NK-92 (cell line): Measurements from ENCODE around the gene DPEP3.
"Not testable (repeated sequence)": the region's sequence is repeated elsewhere in the genome, so short reads cannot be mapped to it uniquely, and the experiment has no call there.

Experiments used
- DNase-seq: peaks from one replicate; lab custom pipeline; 2025; ENCODE audit not compliant: unreplicated experiment; lab: John Stamatoyannopoulos, UW

The DPEP3 gene

DNA sequence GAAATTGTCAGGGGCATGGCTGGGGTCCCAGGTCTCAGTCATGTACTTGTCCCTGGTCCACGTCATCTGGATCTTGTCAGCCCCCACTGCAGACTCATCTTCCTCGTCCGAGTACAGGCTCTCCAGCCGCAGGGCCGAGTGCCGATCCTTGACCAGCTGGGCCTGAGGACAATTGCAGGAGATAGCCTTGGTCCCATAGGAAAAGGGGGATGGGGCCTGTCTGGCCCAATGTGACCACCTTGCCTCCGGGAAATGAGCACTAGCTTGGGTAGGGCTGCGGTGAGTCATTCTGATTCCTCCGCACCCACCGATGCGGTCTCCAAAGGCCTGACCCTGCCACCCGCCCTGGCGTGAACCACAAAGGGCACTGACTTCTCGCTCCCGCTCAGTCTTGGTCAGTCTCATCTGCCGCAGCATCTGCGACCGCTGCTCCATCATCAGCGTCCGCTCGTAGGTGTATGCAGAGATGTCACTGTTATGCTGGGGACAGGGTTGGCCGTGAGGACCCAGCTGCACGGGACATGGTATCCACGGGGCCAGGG lies 34.8 kb downstream of the DPEP3 start:
- no peak for DNase-seq

DNA sequence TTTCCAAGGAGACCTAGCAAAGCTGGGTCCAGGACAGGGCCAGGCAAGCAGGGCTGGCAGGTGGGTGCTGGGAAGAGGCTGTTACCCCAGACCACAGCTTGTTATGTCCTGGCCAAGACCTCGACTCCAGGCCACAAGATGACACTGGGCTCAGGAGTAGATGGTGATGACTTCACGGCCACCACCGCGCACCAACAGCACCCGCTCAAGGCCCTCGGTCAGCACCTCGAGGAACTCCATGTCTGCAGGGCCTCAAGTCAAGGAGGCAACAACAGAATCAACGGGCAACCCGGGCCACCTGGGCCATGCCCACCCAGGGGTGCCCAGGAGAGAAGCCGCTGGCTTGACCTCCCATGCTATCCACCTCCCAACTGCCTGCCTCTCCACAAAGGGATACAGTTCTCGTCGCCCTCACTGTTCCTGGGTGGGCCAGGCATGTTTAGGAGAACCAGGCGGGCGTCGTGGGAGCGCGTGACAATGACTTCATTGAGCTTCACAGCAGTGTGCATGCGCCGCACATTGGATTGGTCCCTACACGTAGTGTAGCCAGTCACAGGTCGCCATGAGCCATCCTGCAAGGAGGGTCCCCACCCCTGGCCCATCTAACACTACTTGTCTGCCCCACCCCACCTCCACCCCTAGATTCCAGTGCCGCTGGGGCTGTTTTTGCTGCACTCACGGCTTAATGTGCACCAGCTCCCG lies 35.5 kb downstream of the DPEP3 start:
- DNase-seq: no peak

DNA sequence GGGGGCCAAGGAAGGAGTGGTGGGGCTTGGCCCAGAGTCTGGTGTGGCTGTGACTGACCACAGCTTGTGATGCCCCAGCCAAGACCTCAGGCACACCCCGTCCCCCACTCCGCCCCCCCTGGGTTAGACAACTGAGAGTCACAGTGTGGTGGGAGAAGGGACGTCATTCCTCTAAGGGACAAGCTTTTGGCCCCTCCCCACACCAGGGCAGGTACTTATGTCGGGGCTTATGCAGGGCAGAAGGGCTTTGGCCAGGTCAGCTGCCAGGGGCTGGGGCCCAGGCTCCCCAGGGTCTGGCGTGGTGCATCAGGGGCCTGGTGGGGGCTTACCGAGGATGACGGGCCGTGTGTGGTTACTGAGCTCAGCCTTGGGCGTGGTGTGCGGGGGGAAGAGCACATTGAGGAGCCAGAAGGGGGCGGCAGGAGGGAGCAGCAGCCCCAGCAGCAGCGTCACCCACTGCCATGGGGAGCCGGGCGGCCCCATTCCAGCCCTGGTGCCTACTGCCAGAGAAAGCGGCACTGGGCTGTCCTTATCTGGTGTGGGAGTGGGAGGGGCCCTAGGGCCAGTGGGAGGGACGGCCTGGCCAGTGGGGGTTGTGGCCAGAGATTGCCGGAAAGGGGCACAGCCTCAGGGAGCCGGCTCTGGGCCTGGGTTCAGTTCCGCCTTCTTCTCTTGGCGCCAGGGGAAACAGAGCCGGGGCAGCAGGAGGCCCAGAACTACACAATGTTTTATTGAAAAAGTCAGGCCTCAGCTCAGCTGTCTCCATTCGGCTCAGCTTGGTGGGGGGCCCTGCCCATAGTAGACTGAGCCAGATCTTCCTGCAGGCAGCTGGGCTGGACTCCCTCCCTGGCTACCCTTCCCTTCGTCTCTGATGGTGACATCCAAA lies 36.4 kb downstream of the DPEP3 start, which contains the start of gene LCAT:
Gene LCAT, minus strand, starts transcription at position 502 of the 886 bp plus-strand sequence. Its CDS starts 19 bp downstream, at position 483.
- no peak for DNase-seq

DNA sequence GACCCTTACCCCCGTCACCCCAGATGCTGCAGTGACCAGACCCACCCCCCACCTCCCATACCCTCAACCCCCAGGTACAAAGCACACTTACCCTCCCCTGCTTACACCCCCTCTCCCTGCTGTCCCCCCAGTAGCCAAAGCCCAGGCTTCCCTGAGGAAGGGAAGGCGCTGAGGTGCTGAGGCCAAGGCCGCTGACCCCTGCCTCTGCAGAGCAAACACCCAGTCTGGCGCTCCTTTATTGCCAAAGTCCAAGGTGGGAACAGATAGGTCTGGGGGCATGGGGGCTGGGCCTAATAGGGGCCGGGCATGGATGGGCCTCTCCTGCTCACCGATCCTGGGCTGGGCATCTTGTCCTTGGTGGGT lies 37.1 kb downstream of the DPEP3 start:
- no peak for DNase-seq

DNA sequence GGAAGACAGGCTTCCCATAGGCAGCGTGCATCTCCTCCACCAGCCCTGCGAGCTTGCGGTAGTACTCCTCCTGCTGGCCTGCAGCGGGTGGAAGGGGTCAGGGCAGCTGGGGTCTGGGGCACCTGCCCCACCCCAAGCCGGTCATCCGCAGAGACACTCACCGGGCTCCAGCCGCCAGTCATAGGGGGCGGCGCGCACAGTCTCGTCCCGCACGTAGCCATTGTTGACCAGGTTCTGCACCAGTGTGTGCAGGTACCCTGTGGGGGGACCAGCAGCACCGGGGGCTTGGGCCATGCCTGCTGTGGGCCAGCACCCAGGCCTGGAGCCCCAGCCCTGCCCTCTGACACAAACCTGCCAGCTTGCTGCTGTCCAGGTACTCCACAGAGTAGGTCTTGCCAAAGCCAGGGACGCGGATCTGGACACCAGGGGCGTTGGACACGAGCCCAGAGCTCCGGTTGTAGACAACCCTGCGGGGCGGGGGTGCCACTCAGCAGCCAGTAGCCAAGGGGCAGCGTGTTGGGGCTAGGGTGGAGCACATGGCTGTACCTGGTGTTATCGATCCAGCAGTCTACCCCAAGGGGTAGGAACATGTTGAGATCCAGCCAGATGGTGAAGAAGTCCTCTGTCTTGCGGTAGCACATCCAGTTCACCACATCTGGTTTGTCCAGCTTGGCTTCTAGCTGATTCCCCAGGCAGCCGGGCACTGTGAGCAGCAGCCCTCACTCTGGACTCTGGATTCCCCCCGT lies 37.6 kb downstream of the DPEP3 start:
- no peak for DNase-seq

DNA sequence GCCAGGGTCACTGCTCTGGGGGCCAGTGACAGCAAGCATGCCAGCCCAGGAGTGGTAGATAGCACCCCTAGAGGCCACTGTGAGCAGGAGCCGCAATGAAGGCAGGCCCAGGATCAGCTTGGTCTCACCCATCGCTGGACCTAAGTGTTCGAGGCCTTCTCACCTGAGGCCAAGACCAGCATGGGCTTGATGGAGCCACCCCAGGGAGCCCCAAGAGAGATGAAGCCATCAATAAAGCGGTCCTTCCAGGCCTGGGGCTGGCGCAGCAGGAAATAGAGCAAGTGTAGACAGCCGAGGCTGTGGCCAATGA lies 38.1 kb downstream of the DPEP3 start:
- DNase-seq: no peak

DNA sequence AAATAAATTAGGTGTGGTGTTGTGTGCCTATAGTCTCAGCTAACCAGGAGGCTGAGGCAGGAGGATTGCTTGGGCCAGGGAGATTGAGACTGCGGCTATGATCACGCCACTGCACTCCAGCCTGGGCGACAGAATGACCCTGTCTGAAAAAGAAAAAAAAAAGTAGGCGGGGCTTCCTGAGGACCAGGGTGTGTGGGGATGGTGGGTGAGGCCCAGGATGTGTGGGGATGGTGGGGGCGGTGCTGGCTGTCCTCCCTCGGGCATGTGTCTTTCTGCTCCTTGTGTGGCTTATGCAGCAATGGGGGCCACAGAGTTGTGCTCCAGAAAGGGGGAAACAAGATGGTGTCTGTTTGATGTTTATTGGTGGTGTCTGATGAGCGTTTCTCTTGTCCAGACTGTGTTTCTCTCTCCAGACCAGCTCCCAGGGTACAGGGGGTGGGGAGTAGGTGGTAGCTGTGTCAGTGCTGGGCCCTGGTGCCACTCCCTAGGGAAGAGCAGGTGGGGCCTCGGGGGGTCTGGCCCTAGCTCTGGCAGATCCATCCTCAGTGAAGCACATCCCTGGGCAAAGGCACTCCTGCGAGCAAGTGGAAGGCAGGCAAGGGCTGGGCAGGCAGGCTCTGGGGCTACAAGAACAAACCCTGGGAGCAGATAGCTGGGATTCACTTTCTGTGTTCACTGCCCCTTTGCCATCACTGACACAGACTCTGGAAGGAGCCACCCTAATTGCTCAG lies 38.7 kb downstream of the DPEP3 start:
- no peak for DNase-seq

DNA sequence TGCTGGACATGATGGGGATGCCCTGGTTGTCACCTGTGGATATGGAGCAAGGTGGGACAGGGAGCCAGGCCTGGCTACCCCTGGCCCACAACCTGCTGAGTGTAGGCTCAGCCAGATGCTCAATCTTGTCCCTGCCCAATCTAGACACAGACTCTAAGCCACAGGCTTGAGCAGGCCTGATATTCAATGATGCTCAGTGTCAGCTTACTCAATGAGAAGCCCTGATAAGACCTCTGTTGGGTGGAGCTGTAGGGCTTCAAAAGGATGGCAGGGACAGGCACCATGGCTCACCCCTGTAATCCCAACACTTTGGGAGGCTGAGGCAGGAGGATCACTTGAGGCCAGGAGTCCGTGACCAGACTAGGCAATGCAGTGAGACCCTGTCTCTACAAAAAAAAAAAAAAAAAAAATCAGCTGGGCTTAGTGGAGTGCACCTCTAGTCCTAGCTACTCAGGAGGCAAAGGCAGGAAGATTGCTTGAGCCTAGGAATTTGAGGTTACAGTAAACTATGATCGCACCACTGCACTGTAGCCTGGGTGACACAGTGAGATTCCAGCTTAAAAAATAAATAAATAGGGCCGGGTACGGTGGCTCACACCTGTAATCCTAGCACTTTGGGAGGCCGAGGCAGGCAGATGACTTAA lies 39.7 kb downstream of the DPEP3 start:
- no peak for DNase-seq

DNA sequence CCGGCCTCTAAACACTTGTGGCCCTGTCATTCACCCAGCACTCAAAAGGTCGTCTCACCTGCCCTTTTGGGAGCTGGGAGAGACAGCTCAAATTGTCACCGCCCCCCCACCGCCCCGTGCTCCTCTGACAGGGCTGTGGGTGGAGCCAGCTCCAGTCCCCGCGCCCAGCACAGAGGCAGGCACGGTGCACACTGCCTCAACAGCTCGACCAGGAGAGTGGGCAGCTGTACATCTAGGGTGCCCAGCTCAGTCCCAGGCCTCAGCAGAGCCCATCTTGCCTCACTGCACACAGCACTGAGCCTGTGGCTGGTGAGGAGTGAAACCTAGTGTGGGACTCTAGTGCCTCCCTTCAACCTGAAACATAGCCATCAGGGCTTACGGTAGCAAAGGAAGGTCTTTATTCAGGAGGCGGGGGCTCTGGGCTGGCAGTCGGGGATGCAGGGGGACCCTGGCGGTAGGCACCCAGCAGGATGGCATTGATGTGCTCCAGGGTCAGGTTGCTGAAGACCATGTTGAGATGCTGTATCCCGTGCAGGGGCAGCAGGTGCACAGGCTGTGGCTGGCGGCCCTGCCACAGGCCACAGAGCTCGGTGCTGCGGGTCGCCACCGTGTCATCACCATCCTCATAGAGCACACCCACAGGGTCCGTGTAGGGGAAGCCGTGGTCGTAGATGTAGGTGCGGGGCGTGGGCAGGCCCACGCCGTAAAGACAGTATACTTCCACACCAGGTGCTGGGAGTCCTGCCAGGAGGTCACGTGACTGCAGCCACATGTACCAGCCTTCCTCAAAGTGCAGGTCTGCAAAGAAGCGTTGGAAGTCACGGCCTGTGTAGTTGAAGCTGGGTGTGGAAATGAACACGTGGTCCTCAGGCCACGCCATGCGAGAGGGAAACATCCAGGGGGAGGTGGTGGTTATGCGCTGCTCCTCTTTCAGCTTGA lies 40.5 kb downstream of the DPEP3 start:
- no peak for DNase-seq

DNA sequence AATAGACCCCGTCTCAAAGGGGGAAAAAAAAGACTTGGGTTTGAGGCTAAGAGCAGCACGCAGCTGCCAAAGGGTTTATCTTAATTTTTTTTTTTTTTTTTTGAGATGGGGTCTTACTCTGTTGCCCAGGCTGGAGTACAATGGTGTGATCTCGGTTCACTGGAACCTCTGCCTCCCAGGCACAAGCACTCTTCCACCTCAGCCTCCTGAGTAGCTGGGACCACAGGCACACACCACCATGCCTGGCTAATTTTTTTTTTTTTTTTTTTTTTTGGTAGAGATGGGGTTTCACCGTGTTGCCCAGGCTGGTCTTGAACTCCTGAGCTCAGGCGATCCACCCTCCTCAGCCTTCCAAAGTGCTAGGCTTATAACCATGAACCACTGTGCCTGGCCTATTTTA lies 42.6 kb downstream of the DPEP3 start:
- DNase-seq: not testable (repeated sequence)

DNA sequence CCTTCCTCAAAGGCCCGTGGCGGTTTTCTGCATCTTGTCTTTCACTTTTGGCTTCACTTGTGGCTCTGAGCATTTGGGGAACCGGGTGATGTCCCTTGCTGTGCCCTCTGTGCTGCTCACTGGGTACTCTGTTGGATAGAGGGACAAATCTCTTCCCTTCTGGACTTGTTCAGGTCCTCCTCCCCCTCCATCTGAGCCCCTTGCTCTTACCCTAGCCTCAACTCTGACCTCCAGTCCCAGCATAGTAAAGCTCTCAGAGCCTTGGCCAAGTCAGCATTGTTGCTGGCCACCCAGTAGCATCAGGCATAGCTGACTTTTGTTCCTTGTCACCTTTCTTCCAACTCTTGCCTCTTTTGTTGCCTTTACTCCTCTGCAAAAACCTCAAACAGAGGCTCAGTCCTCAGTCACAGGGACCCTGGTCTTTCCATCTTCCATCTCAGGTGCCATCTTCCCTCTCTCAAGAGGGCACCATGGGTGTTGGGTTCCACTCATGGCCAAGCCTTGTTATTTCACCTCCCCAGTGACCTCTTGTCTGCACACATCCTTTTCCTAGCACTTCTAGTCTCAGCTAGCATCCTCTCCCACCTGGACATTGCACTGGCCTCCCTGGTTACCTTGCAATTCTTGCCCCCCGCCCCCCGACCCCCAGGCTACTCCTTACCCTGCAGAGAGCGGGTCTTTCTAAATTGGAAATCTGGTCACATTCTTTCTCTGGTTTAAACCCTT lies 43.3 kb downstream of the DPEP3 start:
- no peak for DNase-seq

DNA sequence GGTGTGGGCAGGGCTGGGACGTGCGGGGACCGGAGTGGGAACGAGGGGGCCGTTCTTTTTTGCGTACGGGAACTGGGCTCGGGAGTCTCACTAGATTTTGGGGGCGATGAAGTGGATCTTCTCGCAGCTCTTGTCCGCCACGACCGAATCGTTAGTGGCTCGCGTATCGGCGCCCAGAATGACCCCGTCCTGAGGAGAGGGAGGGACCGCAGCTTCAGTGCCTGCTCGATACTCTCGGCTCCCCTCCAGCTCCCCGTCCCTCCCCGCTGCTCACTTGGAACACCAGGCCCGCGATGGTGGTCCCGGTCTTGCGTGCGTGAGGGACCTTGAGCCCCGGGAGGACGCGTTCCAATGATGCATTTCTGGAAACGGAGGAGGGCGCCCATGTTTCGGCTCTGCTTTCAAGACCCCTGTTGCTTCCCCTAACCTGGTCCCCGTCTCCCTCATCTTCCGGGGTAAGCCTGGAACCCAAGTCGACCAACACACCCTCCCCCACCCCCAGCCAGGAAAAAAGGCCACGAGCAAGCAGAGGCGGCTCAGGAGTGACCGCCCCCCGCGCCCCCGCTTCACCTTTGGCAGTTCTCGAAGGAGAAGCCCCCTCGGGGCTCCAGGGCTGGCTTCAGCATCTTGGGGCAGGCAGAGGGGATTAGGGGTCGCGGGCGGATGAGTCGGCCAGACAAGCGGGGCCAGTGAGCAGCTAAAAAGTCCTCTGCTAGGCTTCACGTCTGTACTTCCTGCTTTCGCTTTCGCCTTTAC lies 44.0 kb downstream of the DPEP3 start, which contains the start of gene PSMB10:
Gene PSMB10, minus strand, starts transcription at position 727 of the 756 bp plus-strand sequence. Its CDS starts 101 bp downstream, at position 626.
- peak; percentile 11 for DNase-seq

DNA sequence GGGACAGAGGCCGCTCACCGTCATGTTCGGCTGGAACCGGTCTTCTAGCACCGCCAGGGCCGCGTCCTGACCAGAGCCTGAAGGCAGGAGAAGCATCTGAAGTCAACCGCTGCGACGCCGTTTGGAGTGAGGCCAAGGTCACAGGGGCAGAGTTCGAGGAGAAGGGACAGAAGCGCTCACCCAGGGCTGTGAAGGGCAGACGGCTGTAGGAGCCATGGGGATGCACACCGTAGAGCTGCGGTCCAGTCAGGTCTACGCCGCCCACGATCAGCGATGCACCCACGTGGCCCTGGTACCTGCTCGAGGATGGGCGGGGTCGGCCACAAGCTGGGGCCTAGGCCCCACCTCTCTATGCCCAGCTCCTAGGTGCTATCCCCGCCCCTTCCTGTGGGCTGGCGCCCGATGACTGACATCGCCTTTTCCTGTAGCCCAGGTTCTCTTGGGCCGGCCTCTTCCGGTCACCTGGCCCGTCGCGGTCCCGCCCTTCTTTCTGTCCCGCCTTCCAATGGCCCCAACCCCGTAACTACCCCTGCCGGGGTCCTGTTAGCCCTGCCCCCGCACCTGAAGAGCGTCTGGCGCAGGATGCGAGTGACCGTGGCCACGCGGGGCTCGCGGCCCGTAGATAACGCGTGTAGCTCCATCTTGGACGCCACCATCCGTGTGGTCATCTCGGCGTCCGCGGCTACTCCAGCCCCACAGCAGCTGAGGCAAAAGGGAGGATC lies 44.7 kb downstream of the DPEP3 start:
- peak; percentile 49 for DNase-seq

DNA sequence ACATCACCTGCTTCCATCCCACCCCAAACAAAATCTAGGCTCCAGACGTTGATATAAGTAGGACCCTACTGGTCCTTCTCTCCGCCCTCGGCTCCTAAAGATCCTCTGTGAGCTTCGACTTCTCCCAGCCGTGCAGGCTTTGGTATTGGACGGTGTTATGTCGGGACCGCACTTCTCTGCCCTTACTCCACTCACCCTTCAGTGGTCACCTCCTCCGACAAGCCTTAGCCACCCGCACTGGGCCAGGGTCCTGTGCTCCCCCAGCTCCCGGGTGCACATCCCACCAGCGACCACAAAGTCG lies 45.2 kb downstream of the DPEP3 start:
- DNase-seq: no peak

DNA sequence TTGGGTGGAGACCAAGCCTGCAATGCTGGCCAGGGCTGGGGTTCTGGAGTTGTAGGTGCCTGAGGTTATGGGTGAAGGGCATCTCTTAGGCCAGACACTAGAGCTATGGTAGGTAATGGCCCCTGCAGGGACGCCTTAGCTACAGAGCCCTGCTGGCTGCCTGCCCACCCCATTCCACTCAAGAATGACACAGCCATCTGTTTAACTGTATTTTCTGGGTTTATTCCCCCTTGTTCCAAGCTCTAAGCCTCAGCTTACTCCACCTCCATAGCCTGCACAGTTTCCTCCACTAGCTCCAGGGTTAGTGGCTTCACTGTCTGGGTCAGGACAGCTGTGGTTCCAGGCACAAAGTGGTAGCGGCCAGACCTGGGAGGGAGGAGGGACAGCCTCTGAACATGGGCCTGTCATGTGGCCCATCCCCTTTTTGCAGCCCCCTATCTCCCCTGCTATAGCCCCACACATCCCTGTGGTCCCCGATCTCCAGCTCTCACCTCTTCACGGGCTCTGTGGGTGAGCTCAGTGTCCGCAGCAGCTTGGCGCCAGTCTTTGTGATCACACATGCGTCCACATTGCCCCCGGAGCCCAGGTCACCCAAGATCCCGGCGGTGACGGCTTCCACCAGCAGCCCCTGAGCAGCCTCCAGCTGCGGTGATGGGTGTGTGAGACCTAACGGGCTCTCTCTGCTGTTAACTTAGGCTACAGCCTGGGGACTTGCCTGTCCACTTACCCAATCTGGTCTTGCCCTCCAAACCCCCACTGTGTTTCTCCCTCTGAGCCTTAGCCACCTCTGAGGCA lies 45.8 kb downstream of the DPEP3 start:
- DNase-seq: no peak

DNA sequence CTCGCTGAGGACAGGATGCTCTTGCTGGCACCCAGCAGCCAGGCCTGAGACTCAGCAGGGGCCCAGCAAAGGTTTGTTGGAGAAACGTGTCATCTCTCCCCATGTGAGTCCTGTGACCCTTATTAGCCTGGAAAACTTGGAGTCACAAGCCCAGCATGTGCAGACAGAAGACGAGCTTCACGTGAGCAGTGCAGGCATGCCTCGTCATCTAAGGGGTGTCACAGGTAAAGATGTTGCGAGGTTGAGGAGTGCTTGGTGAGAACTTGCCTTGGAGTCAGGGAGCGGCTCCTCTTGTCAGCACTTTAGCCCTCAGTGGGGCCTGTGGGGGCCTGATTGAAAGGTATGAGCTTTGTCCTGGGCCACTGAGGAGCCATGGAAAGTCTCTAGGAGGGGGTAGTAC lies 46.5 kb downstream of the DPEP3 start:
- DNase-seq: no peak

DNA sequence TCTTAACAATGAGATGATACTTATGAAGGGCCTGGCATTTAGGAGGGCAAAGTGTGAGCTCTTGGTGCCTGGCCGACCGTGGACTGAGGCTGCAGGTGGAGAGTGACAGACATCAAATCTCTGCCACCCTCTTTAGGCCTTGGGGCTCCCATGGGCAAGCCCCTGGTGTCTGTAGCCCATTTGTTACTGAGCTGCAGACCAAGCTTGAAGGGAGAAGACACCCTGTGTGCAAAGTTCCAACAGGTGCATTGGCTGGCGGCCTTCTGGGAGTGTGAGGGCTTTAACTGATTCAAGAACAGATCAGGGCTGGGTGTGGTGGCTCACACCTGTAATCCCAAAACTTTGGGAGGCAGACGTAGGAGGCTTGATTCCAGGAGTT lies 47.8 kb downstream of the DPEP3 start:
- no peak for DNase-seq
